GM21360 (cell line): ENCODE results near the gene INPP5F.
"Not testable (repeated sequence)": the region's sequence is repeated elsewhere in the genome, so short reads cannot be mapped to it uniquely, and the experiment has no call there.

Source experiments
- ATAC-seq: cut with Tn5 transposase; IDR thresholded peaks from one replicate; pipeline ENCODE4 v1.9.1; 2021; ENCODE audit warnings: mild to moderate bottlenecking, moderate library complexity; ENCODE audit not compliant: unreplicated experiment

Gene INPP5F

GRCh38 chr10:119706521-119707278, 19.1 kb upstream of the INPP5F start:
- ATAC-seq = no peak

GRCh38 chr10:119707331-119707730, 18.5 kb upstream of the INPP5F start:
- not testable (repeated sequence) for ATAC-seq

- not testable (repeated sequence) for ATAC-seq
These were observed 14.9 kb upstream of the INPP5F start for GRCh38 chr10:119710935-119711334.

GRCh38 chr10:119713744-119714483, 11.9 kb upstream of the INPP5F start:
- no peak for ATAC-seq

GRCh38 chr10:119714484-119714816, 11.4 kb upstream of the INPP5F start:
- no peak for ATAC-seq

GRCh38 chr10:119715628-119716505, 10.0 kb upstream of the INPP5F start:
- ATAC-seq = no peak

- no peak for ATAC-seq
These were observed 2.7 kb upstream of the INPP5F start for GRCh38 chr10:119723161-119723560.

GRCh38 chr10:119723624-119724023, 2.2 kb upstream of the INPP5F start:
- no peak for ATAC-seq

- ATAC-seq = peak; percentile 4
These were observed 995 bp upstream of the INPP5F start for GRCh38 chr10:119724593-119725516.

GRCh38 chr10:119725517-119725827, 378 bp upstream of the INPP5F start:
- no peak for ATAC-seq

GRCh38 chr10:119726676-119727261, 919 bp downstream of the INPP5F start:
- ATAC-seq = no peak

- no peak for ATAC-seq
These were observed 2.4 kb downstream of the INPP5F start for GRCh38 chr10:119728172-119728800.

- no peak for ATAC-seq
These were observed 8.8 kb downstream of the INPP5F start for GRCh38 chr10:119734396-119735332.

GRCh38 chr10:119735451-119735850, 9.6 kb downstream of the INPP5F start:
- no peak for ATAC-seq

GRCh38 chr10:119736220-119736619, 10.4 kb downstream of the INPP5F start:
- no peak for ATAC-seq

- ATAC-seq = no peak
These were observed 11.3 kb downstream of the INPP5F start for GRCh38 chr10:119737039-119737663.

- no peak for ATAC-seq
These were observed 12.0 kb downstream of the INPP5F start for GRCh38 chr10:119737823-119738222.

- ATAC-seq = no peak
These were observed 13.1 kb downstream of the INPP5F start for GRCh38 chr10:119738962-119739361.
